Calu3 (cell line): Measurements from ENCODE around the gene PARD3. TPM values are rescaled to one million over a fixed set of nuclear protein-coding genes. Genes with fewer than 3 reads are reported as not detected.

ENCODE experiments used
- BruUV-seq: library from RNA; stranded (reverse); fragments of 400-500 nt; replicated peaks from 2 replicates; lab custom pipeline; 2021; lab: Mats Ljungman, UMichigan
- CTCF ChIA-PET: fragments of 300-600 bp; sonication (Branson Sonifier 250); formaldehyde crosslinking; loops from one replicate; lab custom pipeline; 2022; ENCODE audit warnings: antibody characterized with exemption; lab: Charles Lee
- DNase-seq: peaks from one replicate; pipeline ENCODE4 v3.0.0; 2022
- H3K27ac Mint-ChIP-seq: one replicate; pipeline ENCODE4 v1.8.0; 2022; ENCODE audit warnings: mixed read lengths; ENCODE audit not compliant: unreplicated experiment
- H3K27me3 Mint-ChIP-seq: one replicate; pipeline ENCODE4 v1.8.0; 2022; ENCODE audit warnings: mixed read lengths; ENCODE audit not compliant: unreplicated experiment
- H3K36me3 Mint-ChIP-seq: one replicate; pipeline ENCODE4 v1.8.0; 2022; ENCODE audit warnings: mild to moderate bottlenecking, moderate library complexity, mixed read lengths; ENCODE audit not compliant: insufficient read depth, unreplicated experiment
- H3K4me1 Mint-ChIP-seq: one replicate; pipeline ENCODE4 v1.8.0; 2022; ENCODE audit warnings: mild to moderate bottlenecking, low read depth, mixed read lengths; ENCODE audit not compliant: unreplicated experiment
- H3K4me3 Mint-ChIP-seq: one replicate; pipeline ENCODE4 v1.8.0; 2022; ENCODE audit warnings: mild to moderate bottlenecking, low read depth, moderate library complexity, mixed read lengths; ENCODE audit not compliant: unreplicated experiment
- H3K9me3 Mint-ChIP-seq: one replicate; pipeline ENCODE4 v1.8.0; 2022; ENCODE audit warnings: low read depth, mixed read lengths; ENCODE audit not compliant: unreplicated experiment
- intact Hi-C: fragments of 100-400 bp; cut with micrococcal nuclease; formaldehyde crosslinking; loops from one replicate; pipeline ENCODE4 v1.10.0; 2022; ENCODE audit not compliant: unreplicated experiment
- total RNA-seq: library from RNA; stranded (reverse); gene quantifications from 2 replicates; pipeline ENCODE4 v1.2.3, GENCODE V29; 2022
- TF ChIP-seq, protein P1 (sequence below): fragments of 200-600 bp; IDR thresholded peaks from one replicate; pipeline ENCODE4 v1.8.0; 2022; ENCODE audit warnings: antibody characterized with exemption; ENCODE audit not compliant: unreplicated experiment

Gene PARD3
- total RNA-seq, 1 experiment from 2014 or later, result 62.4 TPM

DNA sequence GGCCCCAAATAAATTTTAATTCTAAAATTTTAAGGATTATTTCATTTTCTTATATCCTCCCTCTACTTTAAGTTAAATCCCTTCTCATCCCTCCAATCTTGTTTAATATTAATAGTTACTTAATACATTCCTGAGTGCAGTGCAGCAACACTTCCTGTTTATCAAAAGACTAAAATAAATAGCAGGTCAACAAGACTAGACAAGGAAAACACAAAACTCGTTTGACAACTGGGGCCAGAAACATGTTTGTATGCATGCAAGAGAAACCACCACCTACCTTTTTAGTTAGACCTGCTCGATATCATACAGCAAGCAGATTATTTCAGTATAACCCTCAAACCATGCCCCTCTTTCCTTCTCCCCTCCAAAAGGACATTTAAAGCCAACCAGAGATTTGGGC, 95.8 kb downstream of the PARD3 start:
- no TSS peak for BruUV-seq
- CTCF ChIA-PET, result interaction anchor here (0.6 kb wide), 1 partner anchor 370 kb away, joined by 4 read pairs; no protein-coding TSS in a partner anchor

GRCh38 chr10:34717429-34717828, 97.7 kb downstream of the PARD3 start:
- Mint-ChIP-seq H3K9me3 (no peaks in the 10 kb centered on the region), H3K4me3 (no peak overlapping the region), H3K27me3 (no peaks in the 10 kb centered on the region), H3K4me1 (peaks cover 54% of the 10 kb centered on the region), H3K36me3 (no peaks in the 10 kb centered on the region), H3K27ac (no peak overlapping the region)
- TF ChIP-seq, protein P1, sequence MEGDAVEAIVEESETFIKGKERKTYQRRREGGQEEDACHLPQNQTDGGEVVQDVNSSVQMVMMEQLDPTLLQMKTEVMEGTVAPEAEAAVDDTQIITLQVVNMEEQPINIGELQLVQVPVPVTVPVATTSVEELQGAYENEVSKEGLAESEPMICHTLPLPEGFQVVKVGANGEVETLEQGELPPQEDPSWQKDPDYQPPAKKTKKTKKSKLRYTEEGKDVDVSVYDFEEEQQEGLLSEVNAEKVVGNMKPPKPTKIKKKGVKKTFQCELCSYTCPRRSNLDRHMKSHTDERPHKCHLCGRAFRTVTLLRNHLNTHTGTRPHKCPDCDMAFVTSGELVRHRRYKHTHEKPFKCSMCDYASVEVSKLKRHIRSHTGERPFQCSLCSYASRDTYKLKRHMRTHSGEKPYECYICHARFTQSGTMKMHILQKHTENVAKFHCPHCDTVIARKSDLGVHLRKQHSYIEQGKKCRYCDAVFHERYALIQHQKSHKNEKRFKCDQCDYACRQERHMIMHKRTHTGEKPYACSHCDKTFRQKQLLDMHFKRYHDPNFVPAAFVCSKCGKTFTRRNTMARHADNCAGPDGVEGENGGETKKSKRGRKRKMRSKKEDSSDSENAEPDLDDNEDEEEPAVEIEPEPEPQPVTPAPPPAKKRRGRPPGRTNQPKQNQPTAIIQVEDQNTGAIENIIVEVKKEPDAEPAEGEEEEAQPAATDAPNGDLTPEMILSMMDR, result no peak
- no peak for DNase-seq
- no TSS peak for BruUV-seq
- intact Hi-C loops, result no loop called here
- CTCF ChIA-PET, result interaction anchor here (0.7 kb wide), 1 partner anchor 277 kb away, joined by 9 read pairs; no protein-coding TSS in a partner anchor

More for the DNA sequence above, 95.8 kb downstream of the PARD3 start:
- TF ChIP-seq, protein P1, result no peak
- H3K27me3 Mint-ChIP-seq, result no peaks in the 10 kb centered on the region
- no peak overlapping the region for H3K4me3 Mint-ChIP-seq
- no peak for DNase-seq
- H3K36me3 Mint-ChIP-seq, result no peaks in the 10 kb centered on the region
- no peaks in the 10 kb centered on the region for H3K9me3 Mint-ChIP-seq
- intact Hi-C loops, result no loop called here
- no peak overlapping the region for H3K27ac Mint-ChIP-seq
- H3K4me1 Mint-ChIP-seq, result peaks cover 50% of the 10 kb centered on the region

GRCh38 chr10:34716958-34717357, 98.1 kb downstream of the PARD3 start:
- Mint-ChIP-seq H3K9me3 (no peaks in the 10 kb centered on the region), H3K4me3 (no peak overlapping the region), H3K36me3 (no peaks in the 10 kb centered on the region), H3K27me3 (no peaks in the 10 kb centered on the region), H3K27ac (no peak overlapping the region), H3K4me1 (peaks cover 59% of the 10 kb centered on the region)
- TF ChIP-seq, protein P1, result no peak
- CTCF ChIA-PET, result no interaction called here
- intact Hi-C loops, result no loop called here
- no peak for DNase-seq
- BruUV-seq, result no TSS peak

- no peak overlapping the region for H3K4me3 Mint-ChIP-seq
- H3K9me3 Mint-ChIP-seq, result no peaks in the 10 kb centered on the region
- no peaks in the 10 kb centered on the region for H3K36me3 Mint-ChIP-seq
- no peak for DNase-seq
- CTCF ChIA-PET, result no interaction called here
- no peaks in the 10 kb centered on the region for H3K27me3 Mint-ChIP-seq
- no TSS peak for BruUV-seq
- H3K27ac Mint-ChIP-seq, result no peak overlapping the region
- intact Hi-C loops, result no loop called here
- TF ChIP-seq, protein P1, result no peak
- H3K4me1 Mint-ChIP-seq, result peaks cover 60% of the 10 kb centered on the region
Observed at GRCh38 chr10:34716234-34716633, 98.9 kb downstream of the PARD3 start.
